LoVo (cell line): Measurements from ENCODE around the gene USP20.

Source experiments
- DNase-seq: peaks from one replicate; pipeline ENCODE4 v3.0.0-alpha.2; 2016; ENCODE audit warnings: low spot score

USP20 gene

GRCh38 chr9:129919841-129920240 lies 84.6 kb downstream of the USP20 start:
- no peak for DNase-seq

GRCh38 chr9:129921905-129922304 lies 86.6 kb downstream of the USP20 start:
- no peak for DNase-seq

GRCh38 chr9:129923589-129923988 lies 88.3 kb downstream of the USP20 start:
- no peak for DNase-seq

- DNase-seq: no peak
These were observed 94.4 kb downstream of the USP20 start for GRCh38 chr9:129929496-129930125.

DNA sequence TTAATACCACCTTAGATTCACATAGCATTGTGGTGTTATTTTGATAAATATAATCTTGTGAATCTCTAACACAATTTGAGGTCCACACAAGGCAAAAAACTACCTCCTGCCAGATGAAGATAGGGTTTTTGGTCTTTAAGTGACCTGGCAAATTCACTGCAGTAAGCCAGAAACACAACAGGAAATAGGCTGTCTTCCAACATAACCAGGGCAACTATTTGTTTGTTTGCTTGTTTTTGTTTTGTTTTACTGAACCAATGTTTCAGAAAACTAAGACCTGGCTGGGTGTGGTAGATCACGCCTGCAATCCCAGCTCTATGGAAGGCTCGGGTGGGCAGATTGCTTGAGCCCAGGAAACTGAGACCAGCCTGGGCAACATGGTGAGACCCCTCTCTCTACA lies 95.5 kb downstream of the USP20 start:
- no peak for DNase-seq
